ENCODE results near the gene SLC9A9.

Gene SLC9A9

GRCh38 chr3:143552851-143553250 is 295.4 kb downstream of the SLC9A9 start:
- H3K27ac Mint-ChIP-seq, result peak overlapping the region; percentile 36
- H3K4me1 Mint-ChIP-seq, result no peaks in the 10 kb centered on the region
- no peak for DNase-seq
- H3K9me3 Mint-ChIP-seq, result peaks cover 14% of the 10 kb centered on the region
- peaks cover 7% of the 10 kb centered on the region for H3K36me3 Mint-ChIP-seq (ENCODE audit: low read depth)
- no peak for TF ChIP-seq CTCF (IDR thresholded peaks at IDR 0.05)
- H3K4me3 Mint-ChIP-seq, result no peak overlapping the region
- no peaks in the 10 kb centered on the region for H3K27me3 Mint-ChIP-seq (ENCODE audit: low read depth, poor library complexity)

- H3K4me3 Mint-ChIP-seq, result no peak overlapping the region
- H3K27ac Mint-ChIP-seq, result no peak overlapping the region
- H3K4me1 Mint-ChIP-seq, result no peaks in the 10 kb centered on the region
- no peak for DNase-seq
- peaks cover 3% of the 10 kb centered on the region for H3K27me3 Mint-ChIP-seq (ENCODE audit: low read depth, poor library complexity)
- no peaks in the 10 kb centered on the region for H3K36me3 Mint-ChIP-seq (ENCODE audit: low read depth)
- peaks cover 4% of the 10 kb centered on the region for H3K9me3 Mint-ChIP-seq
- no peak for TF ChIP-seq CTCF (IDR thresholded peaks at IDR 0.05)
These were observed 296.5 kb downstream of the SLC9A9 start for GRCh38 chr3:143551761-143552160.

GRCh38 chr3:143548861-143549497 is 299.3 kb downstream of the SLC9A9 start:
- Mint-ChIP-seq H3K4me3 (no peak overlapping the region), H3K4me1 (no peaks in the 10 kb centered on the region), H3K27me3 (ENCODE audit: low read depth, poor library complexity) (peaks cover 7% of the 10 kb centered on the region), H3K27ac (no peak overlapping the region), H3K36me3 (ENCODE audit: low read depth) (no peaks in the 10 kb centered on the region), H3K9me3 (peaks cover 4% of the 10 kb centered on the region)
- no peak for DNase-seq
- TF ChIP-seq CTCF (IDR thresholded peaks at IDR 0.05), result no peak

- Mint-ChIP-seq H3K27ac (no peak overlapping the region), H3K9me3 (peaks cover 4% of the 10 kb centered on the region), H3K36me3 (ENCODE audit: low read depth) (no peaks in the 10 kb centered on the region), H3K4me3 (no peak overlapping the region), H3K27me3 (ENCODE audit: low read depth, poor library complexity) (peaks cover 7% of the 10 kb centered on the region), H3K4me1 (no peaks in the 10 kb centered on the region)
- no peak for DNase-seq
- no peak for TF ChIP-seq CTCF (IDR thresholded peaks at IDR 0.05)
These were observed 299.9 kb downstream of the SLC9A9 start for GRCh38 chr3:143548393-143548792.

- Mint-ChIP-seq H3K9me3 (no peaks in the 10 kb centered on the region), H3K4me1 (peaks cover 8% of the 10 kb centered on the region), H3K27ac (no peak overlapping the region), H3K4me3 (no peak overlapping the region), H3K27me3 (ENCODE audit: low read depth, poor library complexity) (peaks cover 7% of the 10 kb centered on the region), H3K36me3 (ENCODE audit: low read depth) (no peaks in the 10 kb centered on the region)
- DNase-seq, result no peak
- TF ChIP-seq CTCF (IDR thresholded peaks at IDR 0.05), result no peak
These were observed 309.7 kb downstream of the SLC9A9 start for GRCh38 chr3:143538577-143538981.

GRCh38 chr3:143538061-143538460 is 310.2 kb downstream of the SLC9A9 start:
- Mint-ChIP-seq H3K4me1 (peaks cover 8% of the 10 kb centered on the region), H3K27me3 (ENCODE audit: low read depth, poor library complexity) (peaks cover 7% of the 10 kb centered on the region), H3K27ac (no peak overlapping the region), H3K9me3 (no peaks in the 10 kb centered on the region), H3K4me3 (no peak overlapping the region), H3K36me3 (ENCODE audit: low read depth) (no peaks in the 10 kb centered on the region)
- no peak for TF ChIP-seq CTCF (IDR thresholded peaks at IDR 0.05)
- no peak for DNase-seq

Data from nephron progenitor cell (in vitro differentiated cells).